DOHH2 (cell line): ENCODE results near the gene TEKT5.

ENCODE experiments used
- CTCF ChIP-seq: fragments of 200-600 bp; sonication (generic); IDR thresholded peaks from one replicate; pipeline ENCODE4 v1.5.1; 2014; ENCODE audit warnings: antibody characterized with exemption, mild to moderate bottlenecking, low read depth, low read length; ENCODE audit not compliant: poor library complexity, severe bottlenecking
- EZH2phosphoT487 ChIP-seq: fragments of 200-600 bp; sonication (generic); IDR thresholded peaks from 2 replicates; pipeline ENCODE4 v1.6.1; 2017; ENCODE audit warnings: borderline replicate concordance, mild to moderate bottlenecking, antibody characterized with exemption, low read length, moderate library complexity, mixed read lengths

- TF ChIP-seq CTCF (no peak), EZH2phosphoT487 (no peak)
Measured at GRCh38 chr16:10646581-10647263, 48.0 kb downstream of the TEKT5 start.
